Sigmoid colon (tissue), 3 donors: ENCODE measurements around the gene IRF2.

ENCODE experiments used
- CTCF ChIP-seq, 4 experiments: fragments of 450-650 bp in 3 of 4; fragments of 200-600 bp in 1 of 4; IDR thresholded peaks; one replicate each; pipeline ENCODE4 v1.5.1; 2016 to 2019; ENCODE audit warnings: antibody characterized with exemption in 4 of 4, mild to moderate bottlenecking in 3 of 4, moderate library complexity in 2 of 4
- POLR2A ChIP-seq, 2 donors: fragments of 450-650 bp; IDR thresholded peaks; one replicate each; pipeline ENCODE4 v1.6.1; 2016; ENCODE audit warnings: antibody characterized with exemption in 2 of 2, mild to moderate bottlenecking in 2 of 2, moderate library complexity in 2 of 2

DNA sequence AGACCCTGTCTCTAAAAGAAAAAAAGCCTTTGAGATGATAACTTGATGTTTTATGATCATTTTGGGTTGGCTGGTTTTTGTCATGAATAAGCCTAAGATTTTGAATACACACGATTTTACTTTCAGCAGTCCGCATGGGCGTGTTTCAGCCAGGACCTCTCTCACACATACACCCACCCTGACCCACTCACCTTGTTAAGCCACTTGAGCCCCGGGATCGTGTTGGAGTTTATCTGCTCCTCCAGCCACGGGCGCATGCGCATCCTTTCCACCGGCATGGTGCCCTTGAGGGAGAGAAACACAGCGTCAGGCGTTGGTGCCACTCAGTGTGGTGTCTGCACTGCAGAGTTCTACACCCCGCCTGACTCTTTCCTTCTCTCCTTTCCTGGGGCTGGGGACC lies 45.6 kb downstream of the IRF2 start:
- TF ChIP-seq CTCF (IDR thresholded peaks at IDR 0.05) (no peak), POLR2A (IDR thresholded peaks at IDR 0.05) (no peak)
